HG03439 (cell line): Measurements from ENCODE around the gene NUDT16L1.
"Not testable (repeated sequence)": the region's sequence is repeated elsewhere in the genome, so short reads cannot be mapped to it uniquely, and the experiment has no call there.

ENCODE experiments used
- ATAC-seq: cut with Tn5 transposase; IDR thresholded peaks from one replicate; pipeline ENCODE4 v1.9.1; 2021; ENCODE audit warnings: mild to moderate bottlenecking, moderate library complexity; ENCODE audit not compliant: unreplicated experiment

The NUDT16L1 gene

DNA sequence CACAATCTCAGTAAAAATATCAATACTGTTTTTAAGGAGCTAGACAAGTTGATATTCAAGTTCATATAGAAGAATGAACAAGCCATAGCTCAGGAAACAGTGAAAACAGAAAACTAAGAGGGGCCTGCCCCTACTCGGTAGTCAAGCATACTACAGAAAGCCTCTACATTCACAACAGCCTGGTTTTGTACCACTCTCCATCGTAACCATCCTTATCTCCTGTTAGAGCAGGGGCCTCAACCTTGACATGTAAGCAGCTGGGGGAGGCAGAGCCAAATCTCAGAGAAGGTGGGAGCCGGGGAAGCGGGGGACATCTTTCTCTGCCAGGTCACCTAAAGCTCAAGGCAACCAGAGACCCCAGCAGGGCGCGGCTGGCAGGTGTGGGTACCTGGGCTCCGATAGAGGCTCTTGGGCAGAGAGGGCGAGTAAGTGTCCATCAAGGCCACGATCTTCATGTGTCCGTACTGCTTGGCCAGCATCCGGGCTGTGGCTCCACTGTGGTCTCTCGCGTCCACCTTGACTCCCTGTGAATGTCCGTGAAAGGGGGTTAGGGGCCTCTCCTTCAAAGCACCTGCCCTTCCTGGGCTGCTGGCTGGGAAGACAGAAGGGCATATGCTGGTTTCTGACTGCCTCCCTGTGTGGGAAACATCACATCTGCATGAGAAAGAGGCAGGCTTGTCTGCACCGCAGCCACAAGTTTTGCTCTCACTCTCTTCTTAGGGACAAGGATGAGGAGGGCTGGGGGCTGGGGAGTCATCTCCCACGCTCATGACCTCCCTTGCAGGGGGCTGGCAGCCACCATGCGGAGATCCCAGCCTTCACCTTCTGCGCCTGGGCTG lies 20.5 kb downstream of the NUDT16L1 start:
- ATAC-seq, result no peak

DNA sequence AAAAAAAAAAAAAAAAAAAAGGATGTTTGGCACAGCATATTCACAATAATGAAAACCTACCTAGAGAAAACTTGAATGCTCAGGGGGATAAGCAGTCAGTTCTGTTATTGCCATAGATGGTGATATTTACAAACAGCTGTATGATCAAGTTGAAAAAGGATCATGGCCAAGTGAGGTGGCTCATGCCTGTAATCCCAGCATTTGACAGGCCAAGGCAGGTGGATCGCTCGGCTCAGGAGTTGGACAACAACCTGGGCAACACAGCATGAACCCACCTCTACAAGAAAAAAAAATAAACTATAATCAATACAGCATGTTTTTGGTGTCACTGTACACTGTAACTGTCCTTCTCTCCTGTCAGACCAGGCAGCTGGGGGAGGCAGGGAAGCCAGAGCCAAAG lies 21.6 kb downstream of the NUDT16L1 start:
- no peak for ATAC-seq

DNA sequence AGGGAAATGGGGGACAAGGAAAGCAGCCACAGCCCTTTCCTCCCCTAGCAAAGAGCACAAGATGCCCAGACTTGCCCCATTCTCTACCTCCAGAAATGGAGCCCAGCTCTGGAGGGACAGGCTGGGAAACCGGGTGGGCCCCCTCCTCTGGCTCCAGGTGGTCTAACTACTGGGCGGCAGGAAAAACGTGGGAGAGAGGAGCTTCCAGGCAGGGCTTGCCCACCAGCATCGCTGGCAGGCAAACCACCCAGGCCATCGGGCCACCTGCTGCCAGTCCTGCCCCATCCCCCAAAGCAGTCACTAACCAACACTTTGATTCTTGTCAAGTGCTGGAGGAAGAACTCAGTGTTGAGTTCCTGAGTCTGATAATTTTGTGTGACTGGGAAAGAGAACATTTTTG lies 25.1 kb downstream of the NUDT16L1 start:
- no peak for ATAC-seq

GRCh38 chr16:4723071-4723767 lies 29.9 kb downstream of the NUDT16L1 start:
- ATAC-seq, result no peak

DNA sequence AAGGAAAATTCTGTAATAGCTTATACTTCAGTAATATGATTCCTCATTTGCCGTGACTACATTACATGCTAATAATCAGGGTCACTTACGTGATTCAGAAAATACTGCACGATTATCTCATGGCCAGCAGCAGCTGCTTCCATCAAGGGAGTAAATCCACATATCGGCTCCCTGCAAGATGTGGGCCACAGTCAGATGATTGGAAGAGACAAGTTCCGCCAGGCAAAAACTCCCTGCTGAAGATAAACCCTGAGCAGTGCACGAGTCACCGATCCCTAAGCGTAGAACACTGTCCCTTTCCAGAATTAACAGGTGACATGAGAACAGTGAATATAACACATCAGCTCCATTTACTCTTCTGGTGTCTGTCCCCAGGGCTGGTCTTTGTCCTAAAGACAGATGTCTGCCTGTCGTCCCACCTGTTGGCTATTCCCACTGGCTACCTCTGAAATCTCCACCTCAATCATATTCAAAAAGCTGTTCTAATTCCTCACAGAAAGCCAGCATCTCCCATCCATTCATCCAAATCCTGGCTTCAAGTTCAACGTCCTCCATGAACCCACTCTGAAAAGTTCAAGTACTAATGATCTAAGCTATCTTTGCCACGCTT lies 31.4 kb downstream of the NUDT16L1 start:
- no peak for ATAC-seq

DNA sequence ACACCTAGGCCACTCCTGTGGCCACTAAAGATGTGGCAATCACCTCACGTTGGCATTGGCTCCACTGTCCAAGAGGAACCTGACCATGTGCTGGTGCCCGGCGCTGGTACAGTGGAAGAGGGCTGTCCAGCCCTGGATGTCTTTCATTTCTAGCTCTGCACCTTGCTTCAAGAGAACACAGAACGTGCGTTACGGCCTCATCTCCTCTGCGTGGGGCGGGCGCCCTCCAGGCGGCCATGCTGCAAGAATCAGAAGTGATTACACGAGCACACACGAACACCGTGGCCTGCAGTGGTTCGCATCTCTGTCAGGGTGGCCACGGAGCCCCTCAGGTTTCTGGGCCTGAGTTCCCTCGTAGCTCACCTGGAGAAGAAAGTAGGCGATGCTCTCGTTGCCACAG lies 33.3 kb downstream of the NUDT16L1 start:
- no peak for ATAC-seq

- ATAC-seq, result no peak
These were observed 35.3 kb downstream of the NUDT16L1 start for GRCh38 chr16:4728676-4729075.

DNA sequence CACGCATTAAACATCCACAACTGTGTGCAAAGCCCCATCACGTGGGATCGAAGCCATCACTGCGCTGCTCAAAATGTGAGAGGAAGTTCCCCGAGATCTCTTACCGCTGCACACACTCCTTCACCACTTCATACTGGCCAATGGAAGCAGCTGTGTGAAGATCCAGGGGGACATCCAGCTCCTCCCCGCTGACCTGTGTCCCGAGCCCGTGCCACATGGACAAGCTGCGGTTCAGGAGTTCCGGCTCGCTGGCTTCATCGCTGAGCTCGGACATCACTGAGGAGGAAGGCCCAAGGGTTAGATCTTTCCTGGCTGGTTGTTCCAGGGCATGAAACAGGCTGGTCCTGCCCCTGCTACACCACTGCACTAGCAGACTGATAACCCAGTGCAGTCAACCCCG lies 36.5 kb downstream of the NUDT16L1 start:
- no peak for ATAC-seq

GRCh38 chr16:4733211-4733742 lies 39.9 kb downstream of the NUDT16L1 start:
- no peak for ATAC-seq

GRCh38 chr16:4733747-4734062 lies 40.3 kb downstream of the NUDT16L1 start:
- ATAC-seq, result peak; percentile 18

DNA sequence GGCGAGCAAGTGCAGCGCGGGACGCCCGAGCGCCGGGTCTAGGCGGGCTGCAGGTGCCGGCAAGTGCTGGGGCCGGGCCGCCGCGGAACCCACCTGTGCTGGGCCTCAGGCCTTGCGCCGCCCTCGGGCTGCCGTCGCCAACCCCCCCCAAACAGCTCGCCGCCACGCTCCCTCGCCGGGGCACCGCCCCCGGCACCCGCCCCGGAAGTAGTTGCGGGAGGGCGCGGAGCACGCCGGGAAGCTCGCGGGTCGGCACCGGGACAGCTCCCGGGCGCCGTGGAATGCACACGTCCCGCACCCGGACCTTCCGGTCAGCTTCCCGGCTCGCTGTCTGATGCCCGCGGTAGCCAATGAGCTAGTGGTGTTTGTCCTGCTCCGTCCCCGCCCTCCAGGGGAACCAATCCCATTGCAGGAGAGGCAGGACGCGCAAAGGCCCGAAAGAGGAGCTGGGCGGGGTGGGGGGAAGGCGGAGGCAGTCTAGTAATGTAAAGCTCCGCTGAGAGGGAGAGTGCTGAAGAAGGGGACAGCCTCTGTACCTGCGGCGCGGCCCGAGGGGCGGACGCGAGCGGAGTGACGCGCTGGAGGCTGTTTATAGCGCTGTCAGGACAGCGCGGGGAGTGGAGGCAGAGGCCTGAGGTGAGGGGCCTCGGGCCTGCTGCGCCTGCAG lies 40.8 kb downstream of the NUDT16L1 start, which contains the start of the genes ANKS3 and DNAAF8:
Gene ANKS3 (minus strand): TSS at position 209 of the 667 bp plus-strand sequence. CDS start 4,122 bp downstream, outside the sequence.
Gene DNAAF8 (plus strand): TSS at position 475 of the 667 bp plus-strand sequence. CDS start 1,978 bp downstream, outside the sequence.
- ATAC-seq, result peak; percentile 81

DNA sequence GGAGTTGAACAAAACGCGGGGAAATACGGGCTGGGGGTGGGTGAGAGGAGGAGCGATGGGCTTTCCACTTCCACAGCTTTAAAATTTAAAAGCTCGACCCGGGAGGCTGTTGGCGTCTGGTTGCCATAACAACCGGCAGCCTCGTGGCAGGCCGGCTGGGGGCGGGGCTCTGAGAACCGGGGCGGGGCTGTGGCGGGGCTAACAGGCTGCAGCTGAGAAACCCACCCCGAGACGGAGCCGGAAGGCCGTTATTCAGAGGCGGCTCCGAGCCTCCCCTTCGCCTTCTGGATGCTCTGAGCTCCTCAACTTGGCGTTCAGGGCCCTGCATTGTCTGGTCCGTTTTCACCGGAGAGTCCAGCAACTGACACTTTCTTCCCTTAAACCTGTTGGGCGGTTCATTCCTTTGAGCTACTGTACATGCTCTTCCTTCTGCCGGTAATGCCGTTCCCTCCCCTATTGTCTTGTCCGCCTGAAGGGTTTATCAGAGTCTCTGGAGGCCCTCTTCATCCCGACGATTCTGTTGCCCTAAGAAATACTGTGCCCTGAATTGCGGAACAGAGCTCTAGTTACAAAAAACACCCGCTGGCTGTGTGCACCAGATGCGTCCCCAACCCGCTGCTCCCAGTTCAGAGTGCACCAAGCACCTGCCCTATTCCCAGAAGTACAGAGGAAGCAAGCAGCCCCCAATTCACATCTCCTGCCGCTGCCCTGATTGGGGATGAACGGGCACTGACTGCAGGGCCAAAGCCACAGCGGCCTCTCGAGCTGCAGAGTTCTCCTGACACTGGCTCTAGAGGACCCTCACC lies 41.6 kb downstream of the NUDT16L1 start:
- peak; percentile 53 for ATAC-seq

- ATAC-seq, result no peak
These were observed 43.2 kb downstream of the NUDT16L1 start for GRCh38 chr16:4736546-4736945.

GRCh38 chr16:4737545-4737944 lies 44.2 kb downstream of the NUDT16L1 start:
- ATAC-seq, result no peak

DNA sequence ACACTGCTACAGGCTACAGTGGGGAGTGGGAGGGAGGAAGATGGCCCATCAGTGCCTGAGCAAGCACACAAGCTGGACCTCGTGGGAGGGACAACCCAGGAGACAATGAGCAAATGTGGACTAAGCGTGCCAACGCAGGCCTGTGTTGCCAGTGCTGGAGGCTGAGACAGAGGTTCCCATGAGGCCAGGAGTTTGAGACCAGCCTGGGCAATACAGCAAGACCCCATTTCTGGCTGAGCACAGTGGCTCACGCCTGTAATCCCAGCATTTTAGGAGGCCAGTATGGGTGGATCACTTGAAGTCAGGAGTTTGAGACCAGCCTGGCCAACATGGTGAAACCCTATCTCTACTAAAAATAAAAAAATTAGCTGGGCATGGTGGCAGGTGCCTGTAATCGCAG lies 45.0 kb downstream of the NUDT16L1 start:
- not testable (repeated sequence) for ATAC-seq

DNA sequence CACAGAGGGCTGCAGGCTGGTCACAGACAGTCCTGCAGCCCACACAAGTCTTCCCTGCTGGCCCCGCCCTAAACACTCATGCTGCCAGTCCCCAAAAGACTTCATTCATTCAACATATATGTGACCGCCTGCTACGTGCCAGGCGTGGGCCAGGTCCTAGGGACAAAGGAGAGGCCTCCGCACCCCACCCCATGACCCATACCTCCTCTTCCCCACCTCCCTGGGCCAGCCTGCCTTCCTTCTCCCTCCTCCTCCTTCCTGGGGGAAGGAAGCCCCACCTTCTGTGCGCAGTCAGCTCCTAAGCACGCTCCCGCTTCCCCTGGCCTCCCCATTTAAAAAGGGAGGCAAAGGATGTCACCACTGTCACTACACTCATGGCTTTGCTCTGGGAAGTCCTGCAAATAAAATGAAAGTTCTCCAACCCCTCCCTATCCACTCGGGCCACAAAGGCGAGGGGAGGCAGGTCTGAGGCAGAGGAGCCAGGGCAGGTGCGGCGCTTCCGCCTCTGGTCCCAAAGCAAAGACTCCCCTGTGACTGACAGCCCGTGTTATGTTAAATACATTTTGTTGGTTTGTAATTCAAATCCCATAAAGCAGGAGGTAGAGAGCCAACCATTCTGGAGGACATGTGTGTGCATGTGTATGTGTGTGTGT lies 50.0 kb downstream of the NUDT16L1 start:
- no peak for ATAC-seq

- ATAC-seq, result no peak
These were observed 51.4 kb downstream of the NUDT16L1 start for GRCh38 chr16:4744555-4745273.

DNA sequence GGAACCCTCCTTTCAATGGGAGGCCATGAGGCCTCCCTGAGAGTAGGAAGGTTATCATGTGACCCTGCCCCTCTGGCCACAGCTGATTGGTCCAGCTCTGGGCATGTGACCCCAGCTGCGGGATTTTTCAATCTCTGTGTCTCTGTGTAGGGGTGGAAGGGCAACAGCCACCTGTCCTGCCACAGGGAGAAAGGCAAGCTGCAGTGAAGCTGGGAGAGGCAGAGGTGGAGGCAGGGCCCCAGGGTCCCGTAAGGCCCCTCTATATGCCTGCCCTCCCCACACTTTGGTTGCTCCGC lies 51.9 kb downstream of the NUDT16L1 start:
- no peak for ATAC-seq
